HUES48 (cell line): ENCODE results near the gene RGS9.
"Not testable (repeated sequence)": the region's sequence is repeated elsewhere in the genome, so short reads cannot be mapped to it uniquely, and the experiment has no call there.

Experiments
- H3K27ac ChIP-seq: one replicate; pipeline ENCODE4 v1.7.0; 2013; ENCODE audit warnings: low read depth, low read length, inconsistent platforms
- H3K27me3 ChIP-seq: 2 replicates; pipeline ENCODE4 v1.6.1; 2013; ENCODE audit warnings: mild to moderate bottlenecking, low read length; ENCODE audit not compliant: control insufficient read depth, insufficient read depth
- H3K36me3 ChIP-seq: 2 replicates; pipeline ENCODE4 v1.6.1; 2013; ENCODE audit warnings: low read length; ENCODE audit not compliant: control insufficient read depth, insufficient read depth
- H3K4me1 ChIP-seq: 2 replicates; pipeline ENCODE4 v1.6.1; 2013; ENCODE audit warnings: mild to moderate bottlenecking, low read length; ENCODE audit not compliant: control insufficient read depth, insufficient read depth
- H3K4me3 ChIP-seq: 2 replicates; pipeline ENCODE4 v1.5.1; 2013; ENCODE audit warnings: mild to moderate bottlenecking, low read depth, low read length
- H3K9ac ChIP-seq: 2 replicates; pipeline ENCODE4 v1.6.1; 2013; ENCODE audit warnings: mild to moderate bottlenecking, low read depth, low read length, moderate library complexity
- H3K9me3 ChIP-seq: 2 replicates; pipeline ENCODE4 v1.6.1; 2013; ENCODE audit warnings: low read length; ENCODE audit not compliant: control insufficient read depth, insufficient read depth

RGS9 gene

DNA sequence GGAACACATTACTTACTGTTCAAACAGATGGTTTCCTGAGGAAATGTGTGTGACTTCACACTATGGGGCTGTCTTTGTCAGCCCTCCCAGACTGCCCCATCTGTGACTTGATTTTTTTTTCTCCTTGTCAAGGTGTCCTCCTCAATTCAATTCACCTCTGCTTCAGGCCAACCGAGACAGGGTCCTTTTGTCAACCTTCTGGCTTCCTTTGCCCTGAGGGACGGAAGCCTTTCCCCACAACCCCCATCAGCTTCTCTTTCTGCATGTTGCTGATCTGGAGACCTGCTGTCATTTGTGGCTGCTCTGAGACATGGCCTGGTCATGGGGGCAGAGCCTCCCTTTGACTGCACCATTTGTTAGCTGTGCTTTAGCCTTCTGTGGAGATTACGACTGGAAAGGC, 21.3 kb upstream of the RGS9 start:
- Histone ChIP-seq H3K27ac (no peak overlapping the region), H3K4me3 (no peak overlapping the region), H3K36me3 (no peaks in the 10 kb centered on the region), H3K9me3 (no peaks in the 10 kb centered on the region), H3K4me1 (no peaks in the 10 kb centered on the region), H3K27me3 (no peaks in the 10 kb centered on the region), H3K9ac (no peak overlapping the region)

DNA sequence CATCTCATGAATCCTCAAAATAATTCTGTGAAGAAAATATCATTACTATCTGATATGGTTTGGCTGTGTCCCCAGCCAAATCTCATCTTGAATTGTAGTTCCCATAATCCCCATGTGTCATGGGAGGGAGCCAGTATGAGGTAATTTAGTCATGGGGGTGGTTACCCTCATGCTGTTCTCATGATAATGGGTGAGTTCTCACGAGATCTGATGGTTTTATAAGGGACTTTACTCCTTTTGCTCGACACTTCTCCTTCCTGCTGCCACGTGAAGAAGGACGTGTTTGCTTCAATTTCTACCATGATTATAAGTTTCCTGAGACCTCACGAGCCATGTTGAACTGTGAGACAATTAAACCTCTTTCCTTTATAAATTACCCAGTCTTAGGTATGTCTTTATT, 20.7 kb upstream of the RGS9 start:
- not testable (repeated sequence) for H3K9ac ChIP-seq, H3K9me3 ChIP-seq, H3K36me3 ChIP-seq, H3K4me1 ChIP-seq, H3K4me3 ChIP-seq, H3K27me3 ChIP-seq, H3K27ac ChIP-seq

GRCh38 chr17:65117384-65118035, 19.7 kb upstream of the RGS9 start:
- Histone ChIP-seq H3K27me3 (no peaks in the 10 kb centered on the region), H3K4me1 (no peaks in the 10 kb centered on the region), H3K36me3 (no peaks in the 10 kb centered on the region), H3K9ac (no peak overlapping the region), H3K9me3 (no peaks in the 10 kb centered on the region), H3K27ac (no peak overlapping the region), H3K4me3 (no peak overlapping the region)

DNA sequence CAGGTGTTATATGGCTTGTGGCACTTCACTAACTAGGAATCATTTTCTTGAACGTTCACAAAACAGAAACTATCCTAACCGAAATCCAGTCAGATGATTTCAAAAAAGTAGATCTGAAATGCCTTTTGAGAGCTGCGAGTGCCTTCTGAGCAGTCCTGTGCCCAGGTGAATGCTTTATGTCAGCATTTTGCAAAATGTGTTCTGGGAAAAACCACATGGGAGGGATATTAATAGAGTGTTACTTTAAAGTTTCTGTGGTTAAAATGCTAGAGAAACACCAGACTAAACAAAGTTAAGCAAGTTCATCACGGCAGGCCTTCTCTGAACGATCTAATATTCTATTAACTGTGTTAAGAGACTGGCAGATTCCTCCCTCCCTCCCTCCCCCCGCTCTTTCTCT, 15.8 kb upstream of the RGS9 start:
- H3K9ac ChIP-seq = no peak overlapping the region
- H3K27me3 ChIP-seq = no peaks in the 10 kb centered on the region
- no peak overlapping the region for H3K4me3 ChIP-seq
- H3K27ac ChIP-seq = no peak overlapping the region
- H3K9me3 ChIP-seq = no peaks in the 10 kb centered on the region
- peaks cover 4% of the 10 kb centered on the region; the same call in 1 of the 2 replicates for H3K4me1 ChIP-seq
- H3K36me3 ChIP-seq = no peaks in the 10 kb centered on the region

DNA sequence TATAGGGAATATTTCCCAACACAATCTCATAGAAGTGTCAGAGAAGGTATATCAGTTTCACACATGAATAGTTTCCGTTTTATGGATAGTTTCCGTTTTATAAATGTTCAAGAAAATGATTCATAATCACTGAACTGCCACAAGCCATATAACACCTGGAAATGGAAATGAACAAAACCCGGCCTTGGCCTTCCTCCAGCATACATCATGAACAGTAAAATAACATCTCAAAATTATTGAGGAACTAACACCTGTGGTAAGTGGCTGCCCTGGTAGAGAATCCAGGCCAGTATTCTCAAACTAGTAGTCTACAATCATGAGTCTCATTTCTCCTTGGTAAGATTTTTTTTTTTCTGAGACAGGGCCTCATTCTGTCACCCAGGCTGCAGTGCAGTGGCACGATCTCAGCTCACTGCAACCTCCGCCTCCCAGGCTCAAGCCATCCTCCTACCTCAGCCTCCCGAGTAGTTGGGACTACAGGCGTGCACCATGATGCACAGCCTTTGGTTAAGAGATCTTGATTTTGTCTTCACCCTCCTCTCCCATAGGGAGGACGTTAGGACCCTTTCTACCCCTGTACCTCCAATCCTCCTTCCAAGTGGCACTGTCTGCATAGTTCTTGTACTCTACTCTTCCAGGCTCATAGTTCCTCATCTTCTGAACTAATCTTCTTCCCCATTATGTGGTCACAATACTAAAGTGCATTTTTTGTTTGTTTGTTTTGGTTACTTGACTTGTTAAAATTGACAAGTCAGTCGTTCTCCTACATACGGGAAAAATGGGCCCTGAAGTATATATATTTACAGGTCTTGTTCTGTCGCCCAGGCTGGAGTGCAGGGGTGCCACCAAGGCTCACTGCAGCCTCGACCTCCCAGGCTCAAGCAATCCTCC, 15.0 kb upstream of the RGS9 start:
- no peak overlapping the region for H3K9ac ChIP-seq
- H3K27me3 ChIP-seq = no peaks in the 10 kb centered on the region
- H3K27ac ChIP-seq = no peak overlapping the region
- H3K4me1 ChIP-seq = peaks cover 4% of the 10 kb centered on the region; the same call in 1 of the 2 replicates
- H3K9me3 ChIP-seq = no peaks in the 10 kb centered on the region
- H3K36me3 ChIP-seq = no peaks in the 10 kb centered on the region
- peak overlapping the region; percentile 66; the same call in 1 of the 2 replicates for H3K4me3 ChIP-seq

- Histone ChIP-seq H3K4me3 (peak overlapping the region; percentile 66), H3K27me3 (no peaks in the 10 kb centered on the region), H3K36me3 (no peaks in the 10 kb centered on the region), H3K9ac (peak overlapping the region; percentile 72), H3K9me3 (no peaks in the 10 kb centered on the region), H3K4me1 (peaks cover 4% of the 10 kb centered on the region; the same call in 1 of the 2 replicates), H3K27ac (no peak overlapping the region)
These were observed 14.1 kb upstream of the RGS9 start for GRCh38 chr17:65122836-65123756.

DNA sequence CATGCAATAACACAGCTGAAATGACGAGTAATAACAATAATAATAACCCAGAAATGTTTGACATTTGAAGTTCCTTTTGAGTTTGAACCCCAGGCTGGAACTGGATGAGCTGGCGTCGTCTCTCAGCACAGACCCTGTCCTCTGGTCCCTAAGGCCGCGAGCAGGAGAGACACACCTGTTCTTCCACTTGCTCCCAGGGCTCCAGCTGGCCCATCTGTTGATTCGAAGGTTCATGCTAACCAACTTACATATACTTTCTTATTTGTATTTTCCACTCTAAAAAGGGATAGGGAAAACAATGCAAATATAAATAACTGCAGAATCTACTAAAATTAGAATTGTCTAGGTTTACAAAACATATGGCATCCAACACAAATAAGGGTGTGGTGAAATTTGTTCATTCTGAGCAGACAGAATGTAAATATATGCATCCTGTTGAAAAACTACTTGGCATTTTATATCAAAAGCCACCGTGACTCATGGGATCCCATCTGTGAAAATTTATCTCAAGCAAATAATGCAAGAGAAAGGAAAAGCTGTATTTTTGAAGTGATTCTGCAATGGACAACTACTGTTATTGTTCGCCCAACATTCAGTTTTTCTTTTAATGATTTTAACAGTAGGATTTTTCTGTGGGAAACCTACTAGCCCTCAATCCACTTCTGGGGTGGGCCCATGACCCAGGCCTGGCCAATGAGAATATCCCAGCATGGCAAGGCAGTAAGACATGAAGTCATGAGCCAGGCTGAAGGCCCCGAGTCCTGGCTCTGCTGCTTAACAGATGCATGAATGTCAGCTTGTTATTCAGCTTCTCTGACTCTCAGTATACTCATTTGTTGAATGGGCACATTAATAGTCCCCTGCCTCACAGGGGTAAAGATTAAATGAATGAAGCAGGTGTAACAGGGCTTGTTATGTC, 13.2 kb upstream of the RGS9 start:
- H3K9me3 ChIP-seq = no peaks in the 10 kb centered on the region
- no peaks in the 10 kb centered on the region for H3K27me3 ChIP-seq
- no peak overlapping the region for H3K27ac ChIP-seq
- no peaks in the 10 kb centered on the region for H3K36me3 ChIP-seq
- H3K4me1 ChIP-seq = peaks cover 4% of the 10 kb centered on the region; the same call in 1 of the 2 replicates
- peak overlapping the region; percentile 66 for H3K4me3 ChIP-seq
- no peak overlapping the region for H3K9ac ChIP-seq

DNA sequence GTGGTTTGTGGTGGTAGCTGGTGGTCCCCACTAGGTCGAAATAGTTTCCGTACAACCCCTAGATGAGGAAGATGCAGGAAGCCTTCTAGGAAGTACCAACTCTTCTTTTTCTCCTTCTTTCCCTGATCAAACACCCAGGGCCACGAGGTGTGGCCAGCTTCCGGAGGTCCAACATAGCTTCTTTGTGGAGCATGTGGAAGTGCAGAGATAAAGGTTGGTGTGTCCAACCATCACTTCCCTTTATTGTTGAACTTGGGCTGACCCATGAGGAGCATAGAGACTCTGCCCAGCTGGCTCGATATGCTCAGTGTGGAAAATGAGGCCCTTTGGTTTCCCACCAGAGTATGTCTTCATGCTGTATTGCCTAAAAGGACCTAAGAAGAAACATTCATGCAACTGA, 6.3 kb upstream of the RGS9 start:
- Histone ChIP-seq H3K27me3 (no peaks in the 10 kb centered on the region), H3K4me3 (no peak overlapping the region), H3K4me1 (no peaks in the 10 kb centered on the region), H3K36me3 (no peaks in the 10 kb centered on the region), H3K27ac (no peak overlapping the region), H3K9me3 (no peaks in the 10 kb centered on the region), H3K9ac (no peak overlapping the region)

- H3K9ac ChIP-seq = no peak overlapping the region
- H3K36me3 ChIP-seq = no peaks in the 10 kb centered on the region
- no peak overlapping the region for H3K27ac ChIP-seq
- no peaks in the 10 kb centered on the region for H3K4me1 ChIP-seq
- no peaks in the 10 kb centered on the region for H3K9me3 ChIP-seq
- no peak overlapping the region for H3K4me3 ChIP-seq
- no peaks in the 10 kb centered on the region for H3K27me3 ChIP-seq
These were observed 5.9 kb upstream of the RGS9 start for GRCh38 chr17:65131240-65131639.

GRCh38 chr17:65131946-65132345, 5.2 kb upstream of the RGS9 start:
- no peaks in the 10 kb centered on the region for H3K36me3 ChIP-seq
- H3K9ac ChIP-seq = no peak overlapping the region
- no peak overlapping the region for H3K27ac ChIP-seq
- no peaks in the 10 kb centered on the region for H3K9me3 ChIP-seq
- H3K4me3 ChIP-seq = no peak overlapping the region
- H3K4me1 ChIP-seq = no peaks in the 10 kb centered on the region
- H3K27me3 ChIP-seq = no peaks in the 10 kb centered on the region
